Large intestine (tissue), 12 donors: ENCODE data around the gene DCAF8L1. TPM values are rescaled to one million over a fixed set of nuclear protein-coding genes. Genes with fewer than 3 reads are reported as not detected.

ENCODE experiments used
- DNase-seq, 2 donors: peaks; one replicate each; pipeline versions ENCODE4 v3.0.0 to v3.0.0-alpha.2; 2013
- H3K27ac ChIP-seq: one replicate; pipeline ENCODE4 v1.5.1; 2013; ENCODE audit warnings: low read length
- H3K27me3 ChIP-seq: 2 replicates; pipeline ENCODE4 v1.6.1; 2013; ENCODE audit warnings: low read length; ENCODE audit not compliant: control insufficient read depth, insufficient read depth
- H3K36me3 ChIP-seq: 2 replicates; pipeline ENCODE4 v1.6.1; 2013; ENCODE audit warnings: low read length; ENCODE audit not compliant: control insufficient read depth, insufficient read depth
- H3K4me1 ChIP-seq: one replicate; pipeline ENCODE4 v1.6.1; 2013; ENCODE audit warnings: low read length; ENCODE audit not compliant: control insufficient read depth, insufficient read depth
- H3K4me3 ChIP-seq: one replicate; pipeline ENCODE4 v1.5.1; 2013; ENCODE audit warnings: low read length
- H3K9me3 ChIP-seq: one replicate; pipeline ENCODE4 v1.6.1; 2013; ENCODE audit warnings: mild to moderate bottlenecking, low read depth, low read length, moderate library complexity; ENCODE audit not compliant: control insufficient read depth
- WGBS: methylation state at CpG from one replicate; pipeline ENCODE4 v1.1.5; 2013; ENCODE audit warnings: low lambda C conversion rate; ENCODE audit not compliant: insufficient coverage; 5-methylcytosine and 5-hydroxymethylcytosine counted together
- long read RNA-seq, 11 donors: transcript quantifications; one replicate each; lab custom pipeline, GENCODE V29; 2026
- polyA plus RNA-seq: library from polyadenylated mRNA; unstranded; fragments of 120-200 nt; gene quantifications from one replicate; pipeline ENCODE4 v1.2.1, GENCODE V29; 2013

The DCAF8L1 gene
- 0.01 TPM for polyA plus RNA-seq
- long read RNA-seq, donor 1: 0 reads
- long read RNA-seq, donor 2: 0 reads
- long read RNA-seq, donor 3: 0 reads
- long read RNA-seq, donor 4: 0 reads
- long read RNA-seq, donor 5: 0 reads
- long read RNA-seq, donor 6: 0 reads
- long read RNA-seq, donor 7: 0 reads
- long read RNA-seq, donor 8: 0 reads
- long read RNA-seq, donor 9: 0 reads
- long read RNA-seq, donor 10: 0 reads
- long read RNA-seq, donor 11: 0 reads

DNA sequence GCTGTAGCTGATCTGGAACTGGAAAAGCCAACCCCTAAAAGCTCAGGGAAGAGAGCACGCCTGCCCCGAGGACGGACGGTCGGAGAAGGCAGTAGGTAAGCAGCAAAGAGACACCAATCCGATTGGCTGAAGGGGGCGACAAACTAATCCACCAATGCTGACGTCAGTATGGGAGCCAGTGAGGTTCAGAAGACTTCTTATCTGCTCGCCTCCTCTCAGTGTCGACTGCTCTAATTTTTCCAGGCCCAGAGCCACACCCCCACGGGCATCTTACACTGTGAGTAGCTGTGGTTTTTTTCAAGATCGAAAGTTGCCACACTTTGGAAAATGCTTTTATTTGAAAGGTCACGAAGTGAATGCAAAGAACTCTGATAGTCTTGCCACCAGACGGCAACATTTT is at the start of gene DCAF8L1:
Gene DCAF8L1 (minus strand): TSS at position 101 of the 400 bp plus-strand sequence. CDS start 115 bp downstream, outside the sequence.
- peaks cover 2% of the 10 kb centered on the region for H3K9me3 ChIP-seq
- DNase-seq: no peak
- no peaks in the 10 kb centered on the region for H3K27me3 ChIP-seq
- H3K36me3 ChIP-seq: no peaks in the 10 kb centered on the region
- H3K4me3 ChIP-seq: no peak within 1 kb of the TSS
- H3K27ac ChIP-seq: no peak within 1 kb of the TSS
- WGBS: no CpG with 5 or more reads among the region's 14 CpGs
- H3K4me1 ChIP-seq: no peaks in the 10 kb centered on the region

DNA sequence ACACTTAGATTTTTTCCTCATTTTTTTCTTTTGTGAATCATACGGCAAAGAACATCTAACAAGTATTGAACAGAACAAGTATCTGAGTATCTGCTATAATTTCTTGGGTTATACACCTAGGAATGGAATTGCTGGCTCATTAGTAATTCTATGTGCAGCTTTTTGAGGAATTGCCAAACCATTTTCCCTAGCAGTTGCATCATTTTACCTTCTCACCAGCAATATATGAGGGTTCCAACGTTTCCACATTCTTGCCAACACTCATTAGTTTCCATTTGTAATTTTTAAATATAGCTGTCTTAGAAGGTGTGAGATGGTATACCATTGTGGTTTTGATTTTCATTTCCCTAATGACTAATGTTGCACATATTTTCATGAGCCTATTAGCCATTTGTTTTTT is 41.1 kb upstream of the DCAF8L1 start:
- no peak overlapping the region for H3K4me3 ChIP-seq
- no peaks in the 10 kb centered on the region for H3K27me3 ChIP-seq
- H3K27ac ChIP-seq: no peak overlapping the region
- no peak for DNase-seq
- H3K4me1 ChIP-seq: no peaks in the 10 kb centered on the region
- no CpG with 5 or more reads among the region's 2 CpGs for whole genome bisulfite sequencing
- no peaks in the 10 kb centered on the region for H3K36me3 ChIP-seq
- H3K9me3 ChIP-seq: no peaks in the 10 kb centered on the region

DNA sequence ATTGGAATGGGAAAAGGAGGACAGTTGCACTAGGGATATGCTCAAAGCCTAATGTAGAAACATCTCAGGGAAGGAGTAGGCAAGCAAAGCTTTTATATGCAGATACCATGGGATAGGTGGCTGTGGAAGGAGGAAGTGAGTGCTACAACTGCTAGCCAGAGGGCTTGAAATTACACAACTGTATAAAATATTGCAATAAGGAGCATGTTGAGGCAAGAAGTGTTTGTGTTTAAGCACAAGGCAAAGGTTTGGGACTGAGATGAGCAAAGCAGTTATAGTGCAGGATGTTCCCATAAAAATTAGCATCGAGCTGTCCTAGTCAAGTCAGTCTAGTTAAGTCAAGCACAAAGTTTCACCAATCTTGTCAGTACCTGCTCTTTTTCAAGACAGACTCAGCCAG is 35.6 kb upstream of the DCAF8L1 start:
- no peaks in the 10 kb centered on the region for H3K27me3 ChIP-seq
- H3K27ac ChIP-seq: no peak overlapping the region
- DNase-seq: no peak
- H3K9me3 ChIP-seq: no peaks in the 10 kb centered on the region
- no peaks in the 10 kb centered on the region for H3K4me1 ChIP-seq
- WGBS: no CpG with 5 or more reads among the region's 1 CpG
- no peaks in the 10 kb centered on the region for H3K36me3 ChIP-seq
- H3K4me3 ChIP-seq: no peak overlapping the region

DNA sequence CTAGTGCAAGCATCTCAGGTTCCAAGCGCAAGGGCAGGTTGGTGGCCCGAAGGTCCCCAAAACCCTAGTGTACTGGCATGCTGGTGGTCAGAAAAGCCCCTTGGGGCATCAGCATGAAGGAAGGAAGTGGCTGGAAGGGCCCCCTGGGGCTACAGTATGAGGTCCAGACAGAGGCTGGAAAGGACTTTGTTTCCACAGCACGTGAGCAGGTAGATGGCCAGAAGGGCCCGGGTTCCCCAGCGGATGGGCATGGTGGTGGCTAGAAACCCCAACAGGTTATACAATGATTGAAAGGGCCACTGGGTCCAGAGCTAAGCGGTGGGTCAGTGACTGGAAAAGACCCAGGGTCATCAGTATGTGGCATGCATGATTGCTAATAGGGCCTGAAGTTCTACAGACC is 34.7 kb upstream of the DCAF8L1 start:
- no peak for DNase-seq
- H3K9me3 ChIP-seq: no peaks in the 10 kb centered on the region

GRCh38 chrX:28010875-28011274 is 29.6 kb upstream of the DCAF8L1 start:
- H3K9me3 ChIP-seq: no peaks in the 10 kb centered on the region
- no peak for DNase-seq
- no peaks in the 10 kb centered on the region for H3K36me3 ChIP-seq
- no peak overlapping the region for H3K27ac ChIP-seq
- H3K4me1 ChIP-seq: no peaks in the 10 kb centered on the region
- H3K4me3 ChIP-seq: no peak overlapping the region
- H3K27me3 ChIP-seq: no peaks in the 10 kb centered on the region
- WGBS: no CpG with 5 or more reads among the region's 2 CpGs

More for the DNA sequence above, 34.7 kb upstream of the DCAF8L1 start:
- H3K36me3 ChIP-seq: no peaks in the 10 kb centered on the region
- H3K27me3 ChIP-seq: no peaks in the 10 kb centered on the region
- no peak overlapping the region for H3K27ac ChIP-seq
- H3K4me1 ChIP-seq: no peaks in the 10 kb centered on the region
- no CpG with 5 or more reads among the region's 6 CpGs for WGBS
- H3K4me3 ChIP-seq: no peak overlapping the region

DNA sequence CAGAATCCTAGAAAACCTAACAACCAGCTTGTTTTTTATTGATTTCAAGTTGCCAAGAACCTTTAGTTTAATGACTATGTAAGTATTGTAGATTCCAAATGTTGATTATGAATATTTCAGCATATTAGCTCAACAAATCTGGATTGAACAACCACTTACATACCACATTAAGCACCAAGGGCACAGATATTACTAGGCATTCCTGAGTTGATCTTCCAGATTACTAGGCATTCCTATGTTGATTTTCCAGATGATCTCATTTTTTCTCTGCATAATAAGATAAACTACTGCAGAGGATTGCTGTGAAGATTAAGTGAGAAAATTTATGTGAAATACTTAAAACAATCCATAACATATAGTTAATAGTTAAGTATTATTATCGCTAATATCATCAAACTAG is 17.4 kb upstream of the DCAF8L1 start:
- no peaks in the 10 kb centered on the region for H3K4me1 ChIP-seq
- no peaks in the 10 kb centered on the region for H3K9me3 ChIP-seq
- no peaks in the 10 kb centered on the region for H3K27me3 ChIP-seq
- H3K4me3 ChIP-seq: no peak overlapping the region
- no peak overlapping the region for H3K27ac ChIP-seq
- no CpG with 5 or more reads among the region's 1 CpG for WGBS
- H3K36me3 ChIP-seq: no peaks in the 10 kb centered on the region
- DNase-seq: no peak

GRCh38 chrX:27997622-27998021 is 16.4 kb upstream of the DCAF8L1 start:
- H3K27me3 ChIP-seq: no peaks in the 10 kb centered on the region
- WGBS: no CpG with 5 or more reads among the region's 2 CpGs

GRCh38 chrX:27996132-27996531 is 14.9 kb upstream of the DCAF8L1 start:
- Histone ChIP-seq H3K36me3 (no peaks in the 10 kb centered on the region), H3K27ac (no peak overlapping the region), H3K4me3 (no peak overlapping the region), H3K9me3 (no peaks in the 10 kb centered on the region), H3K4me1 (no peaks in the 10 kb centered on the region), H3K27me3 (no peaks in the 10 kb centered on the region)
- DNase-seq: peak; percentile 11 to 45
- WGBS: no CpG with 5 or more reads among the region's 3 CpGs

More at GRCh38 chrX:27997622-27998021, 16.4 kb upstream of the DCAF8L1 start:
- Histone ChIP-seq H3K9me3 (no peaks in the 10 kb centered on the region), H3K4me1 (no peaks in the 10 kb centered on the region), H3K36me3 (no peaks in the 10 kb centered on the region), H3K27ac (no peak overlapping the region), H3K4me3 (no peak overlapping the region)
- no peak for DNase-seq

- Histone ChIP-seq H3K27me3 (no peaks in the 10 kb centered on the region), H3K27ac (no peak overlapping the region), H3K36me3 (no peaks in the 10 kb centered on the region), H3K4me1 (no peaks in the 10 kb centered on the region), H3K4me3 (no peak overlapping the region), H3K9me3 (no peaks in the 10 kb centered on the region)
- DNase-seq: no peak
- no CpG with 5 or more reads among the region's 3 CpGs for WGBS
Observed at GRCh38 chrX:27995611-27996010, 14.4 kb upstream of the DCAF8L1 start.

DNA sequence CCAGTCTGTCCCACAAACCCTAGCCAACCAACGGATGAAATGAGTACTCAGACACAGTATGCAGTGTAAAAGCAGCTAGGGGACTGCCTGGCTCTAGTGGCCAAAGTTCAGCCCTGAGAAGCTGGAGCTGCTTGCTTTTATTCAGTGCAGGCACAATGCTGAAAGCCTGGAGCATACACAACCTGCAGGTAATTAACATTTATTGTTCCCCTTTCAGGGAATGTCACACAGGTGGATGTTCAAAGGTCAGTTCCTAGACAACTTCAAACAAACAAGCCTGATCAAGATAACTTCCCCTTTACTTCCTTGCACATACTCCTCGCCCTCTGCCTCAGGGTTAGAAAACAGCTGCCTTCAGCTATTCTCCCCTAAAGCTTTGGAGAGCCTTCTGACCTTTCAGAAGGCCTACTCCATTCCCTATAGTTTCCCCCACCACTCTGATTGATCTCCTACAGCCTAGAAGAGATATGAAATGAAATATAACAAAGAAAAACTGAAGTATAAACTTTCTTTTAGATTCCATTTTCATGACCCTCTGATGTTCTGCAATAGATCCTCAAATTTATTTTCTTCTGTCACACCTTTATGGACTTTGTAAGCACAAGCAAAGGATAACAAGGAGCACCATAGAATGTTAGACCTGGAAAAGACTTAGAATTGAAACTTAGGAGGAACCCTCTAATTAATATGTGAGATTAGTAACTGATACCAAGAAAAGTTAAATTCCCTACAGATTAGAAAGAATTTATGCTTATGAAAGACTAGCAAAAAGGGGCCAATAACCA is 6.8 kb upstream of the DCAF8L1 start:
- Histone ChIP-seq H3K4me3 (no peak overlapping the region), H3K9me3 (no peaks in the 10 kb centered on the region), H3K27ac (peak overlapping the region; percentile 86), H3K36me3 (no peaks in the 10 kb centered on the region), H3K27me3 (no peaks in the 10 kb centered on the region), H3K4me1 (peaks cover 12% of the 10 kb centered on the region)
- no CpG with 5 or more reads among the region's 2 CpGs for WGBS
- DNase-seq: peak; percentile 90
